ENCODE measurements around the gene PTPN3.

DNA sequence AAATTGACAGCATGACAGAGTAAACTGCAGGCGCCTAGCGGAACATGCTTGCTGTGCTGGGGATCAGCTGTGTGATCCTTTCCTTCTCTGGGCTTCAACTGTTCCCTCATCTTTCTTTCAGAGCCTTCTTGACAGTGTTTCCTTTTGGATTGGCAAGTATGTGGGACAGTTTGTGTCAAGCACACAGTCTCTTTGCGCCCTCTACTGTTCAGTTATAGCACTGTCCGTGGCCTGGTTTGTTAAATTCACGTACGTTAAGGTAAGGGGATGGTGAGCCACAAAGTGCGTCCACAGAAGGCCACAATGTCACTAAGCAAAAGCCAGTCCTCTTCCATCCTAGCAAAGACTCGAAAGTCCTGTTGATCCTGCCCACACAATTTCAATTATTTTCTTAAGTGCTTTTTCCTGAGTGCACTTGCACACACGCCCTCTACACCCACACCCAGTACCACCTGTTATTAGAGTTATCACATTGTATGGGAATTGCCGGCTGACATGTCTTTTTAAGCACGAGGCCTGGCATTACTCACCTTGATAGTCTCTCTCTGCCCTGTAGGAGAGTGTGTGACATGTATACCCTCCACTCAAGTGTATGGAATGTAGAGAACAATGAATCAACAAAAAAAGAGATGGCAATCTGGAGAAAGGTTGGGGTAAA, 22.5 kb upstream of the PTPN3 start:
- TF ChIP-seq EP300 (IDR thresholded peaks at IDR 0.05; ENCODE audit: low read length) = no peak
- no peak for TF ChIP-seq ZFX (CRISPR knock-in tag; IDR thresholded peaks at IDR 0.05)
- TF ChIP-seq POLR2A (conservative IDR thresholded peaks at IDR 0.05) = no peak
- no peak for TF ChIP-seq ZZZ3 (IDR thresholded peaks at IDR 0.05)
- TF ChIP-seq BRD4 (IDR thresholded peaks at IDR 0.05) = no peak
- TF ChIP-seq SMAD4 (CRISPR knock-in tag; conservative IDR thresholded peaks at IDR 0.05) = no peak
- TF ChIP-seq POLR2AphosphoS5 (IDR thresholded peaks at IDR 0.05; ENCODE audit: control insufficient read depth, insufficient read depth, low read depth, low read length) = no peak
